ENCODE measurements around the gene FADS6. TPM values are rescaled to one million over a fixed set of nuclear protein-coding genes. Genes with fewer than 3 reads are reported as not detected.

Gene FADS6
- total RNA-seq, 1 donor from 2014 or later: not detected

DNA sequence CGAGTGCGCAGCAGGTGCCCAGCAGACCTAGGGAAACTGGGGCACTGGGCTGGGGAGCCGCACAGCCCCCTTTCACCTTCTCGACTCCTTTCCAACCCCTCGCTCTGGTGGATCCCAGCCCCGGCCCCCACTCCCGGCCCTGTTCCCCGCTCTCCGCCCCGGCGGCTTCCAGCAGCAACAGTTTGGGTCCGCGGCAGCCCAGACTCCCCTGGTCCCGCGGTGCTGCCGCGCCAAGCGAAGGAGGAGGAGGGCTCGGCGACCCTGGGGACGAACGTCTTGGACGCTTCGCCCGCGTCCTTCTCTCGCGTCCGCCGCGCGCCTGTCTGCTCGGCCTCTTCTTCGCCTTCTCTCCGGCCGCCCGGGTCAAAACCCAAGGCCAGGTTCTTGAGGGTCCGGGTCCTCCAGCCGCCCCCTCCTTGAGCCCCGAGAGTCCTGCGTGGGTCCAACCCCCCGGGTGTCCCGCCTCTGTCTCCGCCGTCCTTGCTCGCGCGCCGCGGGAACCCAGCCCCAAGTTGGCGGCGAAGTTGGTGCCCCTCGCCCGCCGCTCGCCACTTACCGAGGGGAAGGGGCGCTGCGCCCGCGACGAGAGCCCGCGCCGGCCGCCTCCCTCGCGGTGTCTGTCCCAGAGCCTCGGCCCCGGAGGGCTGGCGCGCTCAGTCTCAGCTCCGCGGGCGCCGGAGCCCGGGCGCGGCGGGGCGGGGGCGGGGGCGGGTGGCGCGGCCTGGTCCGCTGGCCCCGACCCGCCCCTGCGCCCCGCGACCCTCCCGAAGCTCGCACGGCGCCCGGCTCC is 32.4 kb downstream of the FADS6 start:
- TF ChIP-seq, protein P1, sequence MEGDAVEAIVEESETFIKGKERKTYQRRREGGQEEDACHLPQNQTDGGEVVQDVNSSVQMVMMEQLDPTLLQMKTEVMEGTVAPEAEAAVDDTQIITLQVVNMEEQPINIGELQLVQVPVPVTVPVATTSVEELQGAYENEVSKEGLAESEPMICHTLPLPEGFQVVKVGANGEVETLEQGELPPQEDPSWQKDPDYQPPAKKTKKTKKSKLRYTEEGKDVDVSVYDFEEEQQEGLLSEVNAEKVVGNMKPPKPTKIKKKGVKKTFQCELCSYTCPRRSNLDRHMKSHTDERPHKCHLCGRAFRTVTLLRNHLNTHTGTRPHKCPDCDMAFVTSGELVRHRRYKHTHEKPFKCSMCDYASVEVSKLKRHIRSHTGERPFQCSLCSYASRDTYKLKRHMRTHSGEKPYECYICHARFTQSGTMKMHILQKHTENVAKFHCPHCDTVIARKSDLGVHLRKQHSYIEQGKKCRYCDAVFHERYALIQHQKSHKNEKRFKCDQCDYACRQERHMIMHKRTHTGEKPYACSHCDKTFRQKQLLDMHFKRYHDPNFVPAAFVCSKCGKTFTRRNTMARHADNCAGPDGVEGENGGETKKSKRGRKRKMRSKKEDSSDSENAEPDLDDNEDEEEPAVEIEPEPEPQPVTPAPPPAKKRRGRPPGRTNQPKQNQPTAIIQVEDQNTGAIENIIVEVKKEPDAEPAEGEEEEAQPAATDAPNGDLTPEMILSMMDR (conservative IDR thresholded peaks at IDR 0.05; ENCODE audit: low read depth, low read length): no peak
- H3K4me3 ChIP-seq (ENCODE audit: low read depth, low read length): no peak overlapping the region
- no peak for DNase-seq (ENCODE audit: low read depth)

DNA sequence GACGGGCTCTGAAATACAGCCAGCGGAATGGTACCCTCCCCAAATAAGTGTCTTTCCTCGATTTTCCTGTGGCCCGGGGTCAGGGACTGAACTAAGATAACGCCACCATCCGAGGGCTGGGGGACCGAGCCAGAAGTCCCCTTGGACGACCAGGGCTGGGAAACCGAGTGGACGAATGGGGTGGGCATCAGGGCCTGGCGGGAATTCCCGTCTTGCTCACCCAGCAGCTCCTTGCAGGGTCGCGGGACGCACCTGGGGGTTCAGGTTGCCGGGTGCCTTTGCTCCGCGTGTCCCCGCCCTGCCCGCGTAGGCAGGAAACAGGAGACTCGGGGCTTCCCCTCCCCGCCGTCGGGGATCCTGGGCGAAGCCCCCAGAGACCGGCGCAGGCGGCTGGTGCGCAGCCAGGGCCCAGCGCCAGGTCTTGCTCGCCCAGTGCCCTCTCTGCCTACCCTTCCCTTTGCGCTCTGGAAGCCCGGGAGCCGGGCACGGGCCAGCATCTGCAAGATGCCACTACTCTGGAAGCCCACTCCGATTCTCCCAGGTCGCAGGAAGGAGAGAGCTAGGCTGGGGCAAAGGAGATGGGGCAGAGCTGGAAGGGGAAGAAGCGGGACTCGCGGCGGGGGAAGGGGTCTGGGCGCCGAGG is 33.1 kb downstream of the FADS6 start:
- DNase-seq (ENCODE audit: low read depth): no peak
- H3K4me3 ChIP-seq (ENCODE audit: low read depth, low read length): no peak overlapping the region

DNA sequence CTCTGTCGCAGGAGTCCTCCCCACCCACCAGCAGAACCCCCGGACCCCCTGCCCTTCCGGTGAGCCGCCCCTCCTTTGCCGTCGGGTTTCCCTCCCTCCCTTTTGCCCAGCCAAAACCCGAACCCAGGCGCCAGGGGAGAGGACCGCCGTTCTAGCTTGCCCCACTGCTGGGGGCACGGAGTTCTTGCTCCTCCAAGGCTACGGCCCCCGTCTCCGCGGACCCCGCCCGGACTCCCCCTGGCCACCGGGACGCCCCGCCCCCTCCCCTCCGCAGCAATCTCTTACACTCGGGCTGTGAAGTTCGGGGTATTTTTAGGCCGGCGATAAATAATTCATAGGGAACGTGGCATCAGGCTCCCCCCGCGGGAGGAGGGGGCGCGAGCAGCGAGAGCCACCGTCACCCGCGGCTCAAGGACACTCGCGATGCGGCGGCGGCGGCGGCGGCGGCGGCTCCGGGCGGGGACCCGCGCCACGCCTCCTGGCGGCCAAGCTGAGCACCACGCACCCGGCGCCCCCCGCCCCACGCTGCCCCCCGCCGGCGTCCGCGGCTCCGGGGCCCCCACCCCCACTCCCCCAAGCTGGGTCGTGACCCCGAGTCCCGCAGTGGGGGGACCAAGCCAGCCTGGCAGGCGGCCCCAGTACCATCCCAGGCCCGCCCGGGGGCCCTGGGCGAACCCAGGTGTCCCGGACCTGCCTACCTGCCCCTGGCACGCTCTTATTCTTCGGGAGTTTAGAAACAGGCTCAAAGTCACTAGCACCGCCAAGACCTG is 33.8 kb downstream of the FADS6 start, which contains the start of gene GRIN2C:
GRIN2C (minus strand) TSS at position 427 of the 770 bp plus-strand sequence. CDS start 4,793 bp downstream, outside the sequence.
- H3K4me3 ChIP-seq (ENCODE audit: low read depth, low read length): no peak within 1 kb of the TSS
- no peak for DNase-seq (ENCODE audit: low read depth)
- TF ChIP-seq, protein P1 (conservative IDR thresholded peaks at IDR 0.05; ENCODE audit: low read depth, low read length): no peak

More for the DNA sequence above, 33.1 kb downstream of the FADS6 start:
- TF ChIP-seq, protein P1 (conservative IDR thresholded peaks at IDR 0.05; ENCODE audit: low read depth, low read length): no peak

DNA sequence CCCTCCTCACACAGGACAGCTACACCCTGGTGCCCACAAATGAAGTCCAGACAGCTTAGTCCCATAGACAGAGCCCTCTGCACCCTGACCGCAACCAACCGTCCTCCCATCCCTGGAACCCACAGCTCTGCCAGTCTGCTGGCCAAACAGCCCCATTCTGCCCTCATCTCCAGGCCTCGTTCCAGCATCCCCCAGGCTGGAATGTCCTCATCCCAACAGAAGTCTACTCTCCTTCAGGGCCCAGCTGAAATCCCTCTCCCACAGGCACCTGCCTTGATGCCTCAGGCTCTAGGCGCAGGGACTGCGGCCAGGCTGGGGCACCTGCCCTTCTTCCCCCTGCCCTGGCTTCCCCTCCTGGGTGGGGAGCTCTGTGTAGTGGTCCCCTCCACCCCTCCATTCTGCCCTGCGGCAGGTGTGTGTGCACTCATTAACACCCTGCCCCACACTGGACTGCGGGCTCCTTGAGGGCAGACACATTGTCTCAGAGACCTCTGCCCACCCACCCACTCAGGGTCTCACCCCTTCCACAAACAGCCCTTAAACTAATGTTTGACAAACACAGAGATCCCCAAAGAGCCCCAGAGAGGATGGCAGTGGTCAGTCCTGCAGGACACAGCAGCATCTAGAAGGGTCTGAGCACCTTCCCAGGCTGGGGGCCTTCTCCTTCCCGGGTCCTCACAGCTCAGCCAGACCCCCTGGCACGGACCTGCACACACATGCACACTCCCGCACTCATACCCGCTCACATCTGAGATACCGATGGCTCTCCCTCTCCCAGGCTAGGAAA is 34.6 kb downstream of the FADS6 start:
- TF ChIP-seq, protein P1 (conservative IDR thresholded peaks at IDR 0.05; ENCODE audit: low read depth, low read length): no peak
- no peak for DNase-seq (ENCODE audit: low read depth)
- no peak overlapping the region for H3K4me3 ChIP-seq (ENCODE audit: low read depth, low read length)

DNA sequence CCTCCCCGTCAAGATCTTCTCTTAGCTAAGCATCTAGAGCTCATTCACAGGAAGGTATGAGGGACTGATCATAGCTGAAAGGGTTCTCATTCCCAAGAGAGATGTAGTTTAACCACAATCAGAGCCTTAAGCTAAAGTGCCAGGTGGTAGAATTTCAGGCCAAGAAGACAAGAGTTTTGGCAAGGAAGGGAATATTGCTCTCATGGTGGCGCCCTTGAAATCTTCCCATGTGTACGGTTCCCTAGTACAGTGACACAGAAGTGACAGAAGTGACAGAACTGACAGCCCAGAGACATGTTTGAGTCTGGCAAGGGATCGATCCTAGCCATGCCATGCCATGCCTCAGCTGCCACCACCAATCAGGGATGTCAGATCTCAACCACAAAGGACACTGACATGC is 36.2 kb downstream of the FADS6 start:
- TF ChIP-seq, protein P1 (conservative IDR thresholded peaks at IDR 0.05; ENCODE audit: low read depth, low read length): no peak
- no peak overlapping the region for H3K4me3 ChIP-seq (ENCODE audit: low read depth, low read length)
- DNase-seq (ENCODE audit: low read depth): no peak

DNA sequence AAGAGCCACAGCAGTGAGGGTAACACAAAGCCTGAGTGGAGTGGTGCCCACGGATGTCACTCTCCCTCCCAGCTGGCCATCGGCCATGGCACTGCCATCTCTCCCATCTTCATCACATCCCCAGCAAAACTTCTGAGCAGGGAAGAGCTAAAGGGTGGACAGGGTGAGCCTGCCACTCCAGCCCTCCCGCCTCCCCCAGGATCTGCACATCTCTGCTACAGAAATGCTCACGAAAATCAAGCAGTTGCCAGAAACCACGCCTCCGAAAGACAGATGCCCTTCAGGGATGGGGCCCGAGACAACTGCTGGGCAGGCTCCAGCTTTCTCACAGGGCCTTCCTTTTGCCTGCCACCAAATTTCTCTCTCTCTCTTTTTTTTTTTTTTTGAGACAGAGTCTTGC is 37.3 kb downstream of the FADS6 start:
- no peak overlapping the region for H3K4me3 ChIP-seq (ENCODE audit: low read depth, low read length)
- TF ChIP-seq, protein P1 (conservative IDR thresholded peaks at IDR 0.05; ENCODE audit: low read depth, low read length): no peak
- DNase-seq (ENCODE audit: low read depth): no peak
